ENCODE data around the gene ADAR. TPM values are rescaled to one million over a fixed set of nuclear protein-coding genes. Genes with fewer than 3 reads are reported as not detected.

Gene ADAR
- total RNA-seq, 4 donors from 2014 or later = 89.1 to 168 (median 114) TPM

GRCh38 chr1:154568157-154568815 lies 39.7 kb downstream of the ADAR start:
- no peaks in the 10 kb centered on the region for H3K27me3 ChIP-seq
- WGBS, 2 donors = 29 to 35% methylated on average over 17 of the region's 17 CpGs
- intact Hi-C loops (cut with DNase I) = loop anchor here (10.0 kb wide), 1 partner anchor 497 kb away; the partner anchor contains the start of gene EFNA4
- no peaks in the 10 kb centered on the region for H3K36me3 ChIP-seq
- H3K4me1 ChIP-seq = peaks cover 0 to 10% of the 10 kb centered on the region in 2 donors
- H3K27ac ChIP-seq = no peak overlapping the region
- TF ChIP-seq POLR2A (IDR thresholded peaks at IDR 0.05) = no peak
- peak in 1 of 6 experiments; percentile 0 for TF ChIP-seq CTCF (IDR thresholded peaks at IDR 0.05)
- no peak overlapping the region for H3K4me3 ChIP-seq (replicated peaks in 1 of 3)
- no peaks in the 10 kb centered on the region for H3K9me3 ChIP-seq
- DNase-seq = no peak

GRCh38 chr1:154567386-154568156 lies 40.4 kb downstream of the ADAR start, which contains the start of gene CHRNB2:
TSS of gene CHRNB2 (plus strand) at chr1:154567778. CDS start at chr1:154568045, 267 bp downstream.
- intact Hi-C loops (cut with DNase I) = loop anchor here (10.0 kb wide), 1 partner anchor 497 kb away; the partner anchor contains the start of gene EFNA4
- H3K4me3 ChIP-seq (replicated peaks in 1 of 3) = no peak within 1 kb of the TSS
- H3K4me1 ChIP-seq = peaks cover 0 to 10% of the 10 kb centered on the region in 2 donors
- WGBS, 2 donors = 3 to 5% methylated on average over 27 to 30 of the region's 53 CpGs
- TF ChIP-seq CTCF (IDR thresholded peaks at IDR 0.05) (peak in 1 of 6 experiments; percentile 8), POLR2A (IDR thresholded peaks at IDR 0.05) (no peak)
- H3K36me3 ChIP-seq = no peaks in the 10 kb centered on the region
- no peaks in the 10 kb centered on the region for H3K9me3 ChIP-seq
- no peaks in the 10 kb centered on the region for H3K27me3 ChIP-seq
- H3K27ac ChIP-seq = no peak within 1 kb of the TSS
- peak; percentile 76 to 80 for DNase-seq

- Histone ChIP-seq H3K36me3 (no peaks in the 10 kb centered on the region), H3K27ac (no peak overlapping the region), H3K27me3 (no peaks in the 10 kb centered on the region), H3K9me3 (no peaks in the 10 kb centered on the region), H3K4me1 (peaks cover 0 to 10% of the 10 kb centered on the region in 2 donors), H3K4me3 (replicated peaks in 1 of 3) (no peak overlapping the region)
- DNase-seq = no peak
- 85 to 93% methylated on average over 6 of the region's 6 CpGs for WGBS, 2 donors
- intact Hi-C loops (cut with DNase I) = loop anchor here (10.0 kb wide), 1 partner anchor 499 kb away; the partner anchor contains the start of gene EFNA4
- no peak for TF ChIP-seq POLR2A (IDR thresholded peaks at IDR 0.05)
- TF ChIP-seq CTCF (IDR thresholded peaks at IDR 0.05) = no peak
Observed at GRCh38 chr1:154565876-154566275, 42.1 kb downstream of the ADAR start.

- 14 to 15% methylated on average over 13 of the region's 13 CpGs for WGBS, 2 donors
- Histone ChIP-seq H3K27ac (peak overlapping the region; percentile 76 to 89 (median 83)), H3K4me3 (replicated peaks in 1 of 3) (peak overlapping the region in 2 of 3 donors; percentile 33 to 38), H3K9me3 (no peaks in the 10 kb centered on the region), H3K4me1 (peaks cover 20 to 28% of the 10 kb centered on the region in 2 donors), H3K36me3 (peaks cover 9 to 11% of the 10 kb centered on the region in 2 donors), H3K27me3 (no peaks in the 10 kb centered on the region)
- peak; percentile 87 to 89 for DNase-seq
- intact Hi-C loops (cut with DNase I) = loop anchor here (5.0 to 10.0 kb wide), 3 partner anchors 198 to 505 kb away; partner anchors contain the start of gene EFNA4
- TF ChIP-seq POLR2A (IDR thresholded peaks at IDR 0.05) (no peak), CTCF (IDR thresholded peaks at IDR 0.05) (peak; percentile 84 to 97 (median 91))
Observed at GRCh38 chr1:154559466-154560044, 48.4 kb downstream of the ADAR start.
